Measurements from ENCODE around the gene PATJ.

Gene PATJ

DNA sequence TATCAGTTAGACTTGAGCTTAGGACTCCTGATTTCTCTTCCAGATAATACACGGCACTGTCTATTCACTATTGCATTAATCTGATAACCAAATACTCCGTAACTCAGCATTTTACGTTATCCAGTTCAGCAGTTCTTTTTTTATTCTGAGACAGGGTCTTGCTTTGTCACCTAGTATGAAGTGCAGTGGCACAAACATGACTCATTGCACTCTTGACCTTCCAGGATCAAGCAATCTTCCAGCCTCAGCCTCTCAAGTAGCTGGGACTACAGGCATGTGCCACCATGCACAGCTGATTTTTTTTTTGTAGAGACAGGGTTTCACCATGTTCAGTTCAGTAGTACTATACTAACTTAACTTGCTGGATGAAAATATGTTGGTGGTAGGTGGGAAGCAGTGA is 156.4 kb downstream of the PATJ start:
- DNase-seq (ENCODE audit: low read depth in 1 of 2, low spot score in 1 of 2), result no peak
- TF ChIP-seq SPI1 (IDR thresholded peaks at IDR 0.05; ENCODE audit: borderline replicate concordance, low read depth) (no peak), GABPA (IDR thresholded peaks at IDR 0.05; ENCODE audit: low read depth) (no peak), REST (IDR thresholded peaks at IDR 0.05; ENCODE audit: insufficient replicate concordance, low read depth) (no peak), POLR2AphosphoS5 (IDR thresholded peaks at IDR 0.05; ENCODE audit: low read depth) (no peak)
- TF ChIP-seq, protein P1, sequence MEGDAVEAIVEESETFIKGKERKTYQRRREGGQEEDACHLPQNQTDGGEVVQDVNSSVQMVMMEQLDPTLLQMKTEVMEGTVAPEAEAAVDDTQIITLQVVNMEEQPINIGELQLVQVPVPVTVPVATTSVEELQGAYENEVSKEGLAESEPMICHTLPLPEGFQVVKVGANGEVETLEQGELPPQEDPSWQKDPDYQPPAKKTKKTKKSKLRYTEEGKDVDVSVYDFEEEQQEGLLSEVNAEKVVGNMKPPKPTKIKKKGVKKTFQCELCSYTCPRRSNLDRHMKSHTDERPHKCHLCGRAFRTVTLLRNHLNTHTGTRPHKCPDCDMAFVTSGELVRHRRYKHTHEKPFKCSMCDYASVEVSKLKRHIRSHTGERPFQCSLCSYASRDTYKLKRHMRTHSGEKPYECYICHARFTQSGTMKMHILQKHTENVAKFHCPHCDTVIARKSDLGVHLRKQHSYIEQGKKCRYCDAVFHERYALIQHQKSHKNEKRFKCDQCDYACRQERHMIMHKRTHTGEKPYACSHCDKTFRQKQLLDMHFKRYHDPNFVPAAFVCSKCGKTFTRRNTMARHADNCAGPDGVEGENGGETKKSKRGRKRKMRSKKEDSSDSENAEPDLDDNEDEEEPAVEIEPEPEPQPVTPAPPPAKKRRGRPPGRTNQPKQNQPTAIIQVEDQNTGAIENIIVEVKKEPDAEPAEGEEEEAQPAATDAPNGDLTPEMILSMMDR (IDR thresholded peaks at IDR 0.05; ENCODE audit: insufficient read depth, low read length), result no peak
- no peaks in the 10 kb centered on the region for H3K27me3 ChIP-seq (ENCODE audit: insufficient read depth, poor library complexity, severe bottlenecking)
- H3K27ac ChIP-seq (replicated peaks), result no peak overlapping the region
- H3K4me3 ChIP-seq (replicated peaks; ENCODE audit: insufficient read depth, low read length), result no peak overlapping the region

- TF ChIP-seq GABPA (IDR thresholded peaks at IDR 0.05; ENCODE audit: low read depth), result no peak
- no peak for TF ChIP-seq SPI1 (IDR thresholded peaks at IDR 0.05; ENCODE audit: borderline replicate concordance, low read depth)
- no peak for TF ChIP-seq POLR2AphosphoS5 (IDR thresholded peaks at IDR 0.05; ENCODE audit: low read depth)
- no peak for TF ChIP-seq REST (IDR thresholded peaks at IDR 0.05; ENCODE audit: insufficient replicate concordance, low read depth)
- TF ChIP-seq, protein P1 (IDR thresholded peaks at IDR 0.05; ENCODE audit: insufficient read depth, low read length), result no peak
- H3K27me3 ChIP-seq (ENCODE audit: insufficient read depth, poor library complexity, severe bottlenecking), result no peaks in the 10 kb centered on the region
- H3K4me3 ChIP-seq (replicated peaks; ENCODE audit: insufficient read depth, low read length), result no peak overlapping the region
- peak; percentile 21 to 31 for DNase-seq (ENCODE audit: low read depth in 1 of 2, low spot score in 1 of 2)
- H3K27ac ChIP-seq (replicated peaks), result no peak overlapping the region
Observed at GRCh38 chr1:61904354-61904753, 162.1 kb downstream of the PATJ start.

DNA sequence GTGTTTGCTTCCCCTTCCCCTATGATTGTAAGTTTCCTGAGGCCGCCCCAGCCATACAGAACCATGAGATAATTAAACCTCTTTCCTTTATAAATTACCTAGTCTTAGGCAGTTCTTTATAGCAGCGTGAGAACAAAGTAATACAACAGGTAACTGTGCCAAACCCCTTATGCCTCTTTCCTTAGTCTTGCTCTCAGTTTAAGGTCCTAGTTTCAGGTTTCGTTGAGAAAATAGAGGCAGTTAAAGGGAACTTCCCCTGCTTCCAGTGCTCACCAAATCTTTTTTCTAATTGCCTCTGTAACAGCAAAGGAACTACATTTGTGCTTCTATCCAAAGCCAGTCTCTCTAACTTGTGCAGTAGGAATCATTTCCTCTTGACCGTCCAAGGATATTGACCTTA is 164.8 kb downstream of the PATJ start:
- no peak for DNase-seq (ENCODE audit: low read depth in 1 of 2, low spot score in 1 of 2)
- TF ChIP-seq GABPA (IDR thresholded peaks at IDR 0.05; ENCODE audit: low read depth), result no peak
- TF ChIP-seq SPI1 (IDR thresholded peaks at IDR 0.05; ENCODE audit: borderline replicate concordance, low read depth), result no peak
- TF ChIP-seq REST (IDR thresholded peaks at IDR 0.05; ENCODE audit: insufficient replicate concordance, low read depth), result no peak
- TF ChIP-seq, protein P1 (IDR thresholded peaks at IDR 0.05; ENCODE audit: insufficient read depth, low read length), result no peak
- TF ChIP-seq POLR2AphosphoS5 (IDR thresholded peaks at IDR 0.05; ENCODE audit: low read depth), result no peak
- H3K4me3 ChIP-seq (replicated peaks; ENCODE audit: insufficient read depth, low read length), result no peak overlapping the region
- no peaks in the 10 kb centered on the region for H3K27me3 ChIP-seq (ENCODE audit: insufficient read depth, poor library complexity, severe bottlenecking)
- H3K27ac ChIP-seq (replicated peaks), result no peak overlapping the region

All from HL-60 (cell line).